ENCODE results near the gene MFNG.

Gene MFNG

GRCh38 chr22:37442537-37442936, 43.6 kb downstream of the MFNG start:
- Mint-ChIP-seq H3K27me3 (peaks cover 1% of the 10 kb centered on the region), H3K4me3 (no peak overlapping the region), H3K36me3 (peaks cover 4% of the 10 kb centered on the region), H3K4me1 (ENCODE audit: low read depth) (peaks cover 1% of the 10 kb centered on the region), H3K9me3 (ENCODE audit: low read depth) (peaks cover 3% of the 10 kb centered on the region), H3K27ac (no peak overlapping the region)

- H3K9me3 Mint-ChIP-seq (ENCODE audit: low read depth), result peaks cover 3% of the 10 kb centered on the region
- H3K4me1 Mint-ChIP-seq (ENCODE audit: low read depth), result peaks cover 1% of the 10 kb centered on the region
- H3K36me3 Mint-ChIP-seq, result peaks cover 4% of the 10 kb centered on the region
- H3K4me3 Mint-ChIP-seq, result no peak overlapping the region
- no peak overlapping the region for H3K27ac Mint-ChIP-seq
- H3K27me3 Mint-ChIP-seq, result peaks cover 1% of the 10 kb centered on the region
Measured at GRCh38 chr22:37442135-37442534, 44.0 kb downstream of the MFNG start.

DNA sequence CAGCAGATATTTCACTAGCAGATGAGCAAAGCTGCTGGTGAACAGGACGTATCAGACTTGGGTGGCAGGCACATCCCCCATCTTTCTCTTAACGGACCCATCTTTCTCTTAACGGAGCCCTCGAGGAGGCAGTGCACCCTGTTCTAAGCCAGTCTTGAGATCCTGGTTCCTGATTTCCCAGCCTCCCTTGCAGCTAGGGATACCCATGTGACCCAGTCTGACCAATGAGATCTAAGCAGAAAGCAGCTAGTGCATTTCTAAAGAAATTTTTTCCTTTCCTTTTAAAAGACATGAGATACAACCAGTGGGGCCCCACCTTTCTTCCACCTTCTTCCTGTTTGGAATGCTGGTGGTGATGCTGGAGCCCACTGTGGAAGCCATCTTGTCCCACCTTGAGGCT, 45.3 kb downstream of the MFNG start:
- Mint-ChIP-seq H3K4me1 (ENCODE audit: low read depth) (peaks cover 1% of the 10 kb centered on the region), H3K27ac (no peak overlapping the region), H3K9me3 (ENCODE audit: low read depth) (peaks cover 3% of the 10 kb centered on the region), H3K36me3 (peaks cover 4% of the 10 kb centered on the region), H3K4me3 (no peak overlapping the region), H3K27me3 (peaks cover 1% of the 10 kb centered on the region)

GRCh38 chr22:37439347-37439746, 46.8 kb downstream of the MFNG start:
- Mint-ChIP-seq H3K27ac (no peak overlapping the region), H3K27me3 (peaks cover 1% of the 10 kb centered on the region), H3K4me3 (no peak overlapping the region), H3K9me3 (ENCODE audit: low read depth) (peaks cover 3% of the 10 kb centered on the region), H3K4me1 (ENCODE audit: low read depth) (peaks cover 1% of the 10 kb centered on the region), H3K36me3 (peaks cover 4% of the 10 kb centered on the region)

DNA sequence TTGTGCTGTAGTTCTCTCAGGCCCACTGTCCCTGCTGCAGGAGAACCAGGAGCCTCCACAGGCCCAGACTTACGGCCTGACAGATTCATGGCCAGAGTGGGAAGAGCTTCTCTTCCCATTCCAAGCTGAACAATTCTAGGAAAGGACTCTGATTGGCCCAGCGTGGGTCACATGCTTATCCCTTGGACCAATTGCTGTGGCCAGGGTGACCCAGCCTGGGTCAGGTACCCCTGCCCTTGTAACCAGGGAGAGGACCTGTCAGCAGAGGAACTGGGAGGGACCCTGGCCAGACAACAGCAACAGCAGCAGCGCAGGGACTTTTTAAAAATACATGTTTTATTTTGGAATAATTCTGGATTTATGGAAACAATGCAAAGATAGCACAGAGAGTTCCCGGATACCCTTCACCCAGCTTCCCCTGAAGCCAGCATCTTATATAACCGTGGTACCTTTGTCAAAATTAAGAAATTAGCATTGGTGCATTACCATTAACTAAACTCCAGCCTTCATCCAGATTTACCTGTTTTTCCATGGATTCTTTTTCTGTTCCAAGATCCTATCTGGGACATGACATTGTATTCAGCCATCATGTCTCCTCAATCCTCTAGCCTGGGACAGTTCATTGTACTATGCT, 50.1 kb downstream of the MFNG start:
- Mint-ChIP-seq H3K36me3 (peaks cover 7% of the 10 kb centered on the region), H3K4me3 (no peak overlapping the region), H3K4me1 (ENCODE audit: low read depth) (peaks cover 11% of the 10 kb centered on the region), H3K9me3 (ENCODE audit: low read depth) (peaks cover 4% of the 10 kb centered on the region), H3K27ac (no peak overlapping the region), H3K27me3 (peaks cover 3% of the 10 kb centered on the region)

GRCh38 chr22:37433786-37434185, 52.4 kb downstream of the MFNG start:
- Mint-ChIP-seq H3K9me3 (ENCODE audit: low read depth) (peaks cover 4% of the 10 kb centered on the region), H3K36me3 (peaks cover 3% of the 10 kb centered on the region), H3K27me3 (peaks cover 17% of the 10 kb centered on the region), H3K4me3 (no peak overlapping the region), H3K4me1 (ENCODE audit: low read depth) (peaks cover 17% of the 10 kb centered on the region), H3K27ac (no peak overlapping the region)

DNA sequence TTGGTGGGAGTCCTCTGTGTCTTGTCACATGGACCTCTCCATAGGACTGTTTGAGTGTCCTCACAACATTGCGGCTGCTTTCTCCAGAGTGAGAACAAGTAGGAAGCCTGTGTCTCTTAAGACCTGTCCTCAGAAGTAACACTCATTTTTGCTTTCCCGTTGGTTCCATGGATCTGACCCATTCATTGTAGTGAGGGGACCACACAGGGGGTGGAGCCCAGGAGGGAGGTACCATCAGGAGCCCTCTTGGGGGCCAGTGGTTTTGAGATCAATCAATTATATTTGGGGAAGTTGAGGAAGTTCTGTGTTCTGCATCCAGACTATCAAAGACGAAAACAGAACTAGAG, 53.5 kb downstream of the MFNG start:
- H3K4me3 Mint-ChIP-seq, result no peak overlapping the region
- peaks cover 3% of the 10 kb centered on the region for H3K36me3 Mint-ChIP-seq
- peaks cover 4% of the 10 kb centered on the region for H3K9me3 Mint-ChIP-seq (ENCODE audit: low read depth)
- no peak overlapping the region for H3K27ac Mint-ChIP-seq
- H3K4me1 Mint-ChIP-seq (ENCODE audit: low read depth), result peaks cover 20% of the 10 kb centered on the region
- peaks cover 20% of the 10 kb centered on the region for H3K27me3 Mint-ChIP-seq

DNA sequence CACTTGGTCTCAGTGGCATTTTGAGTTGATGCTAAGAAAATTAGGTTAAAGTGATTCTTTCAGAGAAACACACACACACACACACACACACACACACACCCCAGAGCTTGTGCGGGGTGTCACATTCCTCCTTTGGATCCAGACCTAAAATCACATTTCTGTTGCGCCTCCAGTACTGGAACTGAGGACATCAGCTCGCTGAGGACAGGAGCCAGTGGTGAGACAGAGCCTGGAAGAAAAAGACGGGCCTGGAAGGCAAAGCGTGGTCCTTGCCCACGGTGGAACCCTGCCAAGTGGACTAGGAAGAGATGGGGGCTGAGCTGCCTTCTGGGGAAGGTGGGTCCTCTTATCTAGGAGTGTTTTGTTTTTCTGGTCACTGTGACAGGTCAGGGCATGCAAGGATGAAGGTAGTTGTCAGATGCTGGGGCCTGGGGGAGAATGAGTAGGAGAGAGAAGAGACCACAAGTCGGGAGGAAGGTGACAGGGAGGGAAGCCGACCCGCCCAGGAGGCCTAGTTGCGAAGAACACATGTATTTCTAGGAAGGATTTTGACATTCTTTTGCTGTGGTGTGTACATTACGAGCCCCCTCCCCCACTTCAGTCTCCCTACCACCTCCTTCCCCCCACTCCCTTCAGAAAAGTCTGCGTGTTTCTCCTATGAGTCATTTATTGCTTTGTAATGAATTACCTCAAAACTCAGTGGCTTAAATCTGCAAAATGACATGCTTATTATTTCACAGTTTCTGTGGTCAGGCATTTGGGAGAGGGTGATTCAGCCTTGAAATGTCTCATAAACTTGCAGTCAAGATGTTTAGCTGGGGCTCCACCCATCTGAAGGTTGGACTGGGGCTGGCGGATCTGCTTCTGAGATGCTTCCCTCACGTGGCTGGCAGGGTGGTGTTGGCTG, 54.1 kb downstream of the MFNG start:
- Mint-ChIP-seq H3K9me3 (ENCODE audit: low read depth) (peaks cover 4% of the 10 kb centered on the region), H3K36me3 (peaks cover 3% of the 10 kb centered on the region), H3K4me1 (ENCODE audit: low read depth) (peaks cover 21% of the 10 kb centered on the region), H3K27ac (no peak overlapping the region), H3K27me3 (peaks cover 20% of the 10 kb centered on the region), H3K4me3 (no peak overlapping the region)

GRCh38 chr22:37431366-37431765, 54.8 kb downstream of the MFNG start:
- Mint-ChIP-seq H3K27me3 (peaks cover 20% of the 10 kb centered on the region), H3K27ac (no peak overlapping the region), H3K36me3 (peaks cover 3% of the 10 kb centered on the region), H3K4me1 (ENCODE audit: low read depth) (peaks cover 24% of the 10 kb centered on the region), H3K4me3 (no peak overlapping the region), H3K9me3 (ENCODE audit: low read depth) (peaks cover 4% of the 10 kb centered on the region)

GRCh38 chr22:37430941-37431340, 55.2 kb downstream of the MFNG start:
- no peak overlapping the region for H3K4me3 Mint-ChIP-seq
- H3K36me3 Mint-ChIP-seq, result peaks cover 3% of the 10 kb centered on the region
- peaks cover 23% of the 10 kb centered on the region for H3K27me3 Mint-ChIP-seq
- peaks cover 26% of the 10 kb centered on the region for H3K4me1 Mint-ChIP-seq (ENCODE audit: low read depth)
- peaks cover 4% of the 10 kb centered on the region for H3K9me3 Mint-ChIP-seq (ENCODE audit: low read depth)
- H3K27ac Mint-ChIP-seq, result no peak overlapping the region

- Mint-ChIP-seq H3K36me3 (peaks cover 3% of the 10 kb centered on the region), H3K27me3 (peaks cover 24% of the 10 kb centered on the region), H3K9me3 (ENCODE audit: low read depth) (peaks cover 4% of the 10 kb centered on the region), H3K27ac (no peak overlapping the region), H3K4me1 (ENCODE audit: low read depth) (peaks cover 26% of the 10 kb centered on the region), H3K4me3 (peak overlapping the region; percentile 48)
Measured at GRCh38 chr22:37428649-37429586, 57.3 kb downstream of the MFNG start.

DNA sequence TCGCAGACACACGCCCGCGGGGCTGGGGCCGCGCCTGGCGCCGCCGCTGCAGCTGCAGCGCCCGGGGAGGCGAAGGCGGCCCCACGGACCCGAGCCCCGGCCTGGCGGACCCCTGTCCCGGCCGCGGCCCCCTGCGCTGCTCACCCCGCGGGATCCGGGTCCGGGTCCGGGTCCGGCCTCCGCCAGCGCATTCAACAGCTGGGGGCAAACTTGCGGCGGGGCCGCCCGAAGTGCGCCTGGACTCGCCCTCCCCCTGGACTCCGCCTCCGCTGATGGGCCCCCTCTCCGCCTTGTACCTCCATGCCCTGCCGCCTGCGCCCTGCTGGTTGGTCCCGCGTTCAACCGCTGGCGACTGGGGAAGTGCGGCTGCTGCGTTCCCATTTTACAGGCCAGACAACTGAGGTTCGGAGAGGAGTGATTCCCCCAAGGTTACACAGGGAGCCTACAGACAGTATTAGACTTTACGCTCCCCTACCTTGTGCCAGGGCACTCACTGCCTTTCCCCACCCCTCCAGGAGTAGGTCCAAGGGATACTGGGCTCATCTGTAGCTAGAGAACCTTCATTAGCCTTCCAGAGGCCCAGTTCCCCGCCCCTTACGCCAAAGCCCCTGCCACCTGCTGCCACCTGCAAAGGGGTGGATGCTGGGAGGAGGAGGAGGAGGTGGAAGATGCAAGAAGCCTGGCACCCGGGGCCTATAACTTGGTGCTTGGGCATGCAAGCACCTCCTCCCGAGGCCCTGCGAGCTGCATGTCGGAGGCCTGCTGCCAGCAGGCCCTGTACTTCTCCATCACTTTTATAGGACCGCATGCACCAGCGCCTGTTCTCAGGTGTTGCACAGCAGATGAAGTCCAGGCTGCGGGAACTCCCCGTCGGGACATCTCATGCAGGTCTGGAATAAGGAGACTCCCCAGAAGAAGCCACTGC, 58.2 kb downstream of the MFNG start:
- Mint-ChIP-seq H3K36me3 (peaks cover 3% of the 10 kb centered on the region), H3K27ac (no peak overlapping the region), H3K4me3 (peak overlapping the region; percentile 65), H3K4me1 (ENCODE audit: low read depth) (peaks cover 26% of the 10 kb centered on the region), H3K27me3 (peaks cover 24% of the 10 kb centered on the region), H3K9me3 (ENCODE audit: low read depth) (peaks cover 4% of the 10 kb centered on the region)

DNA sequence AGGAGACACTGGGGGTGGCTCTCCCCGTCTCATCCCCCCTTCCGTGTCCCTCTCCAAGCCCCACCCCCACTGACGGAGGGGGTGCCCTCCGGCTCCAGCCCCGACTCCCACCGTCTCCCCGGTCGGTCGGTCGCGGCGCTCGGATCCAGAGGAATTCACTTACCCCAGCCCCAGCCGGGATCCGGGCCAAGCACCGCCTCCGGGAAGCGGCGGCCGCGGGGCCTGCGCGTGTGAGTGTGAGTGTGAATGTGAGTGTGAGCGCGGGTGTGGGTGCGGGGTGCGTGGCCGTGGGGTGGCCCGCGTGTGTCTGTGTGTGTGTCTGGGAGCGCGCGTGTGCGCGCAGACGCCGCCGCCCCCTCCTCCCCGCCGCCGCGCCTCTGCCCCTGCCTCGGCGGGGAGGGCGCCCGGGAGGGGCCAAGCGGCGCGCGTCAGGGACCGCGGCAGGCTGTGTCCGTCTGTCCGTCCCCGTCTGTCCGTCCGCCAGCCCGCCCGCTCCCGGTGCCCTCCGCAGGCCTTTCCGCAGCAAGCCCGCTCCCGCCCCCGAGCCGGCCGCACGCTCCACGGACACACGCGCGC, 59.0 kb downstream of the MFNG start, which contains the start of gene ELFN2:
Gene ELFN2 (minus strand): TSS at position 345 of the 576 bp plus-strand sequence. CDS start 51,945 bp downstream, outside the sequence.
- no peak within 1 kb of the TSS for H3K27ac Mint-ChIP-seq
- H3K4me3 Mint-ChIP-seq, result peak within 1 kb of the TSS; percentile 72
- H3K27me3 Mint-ChIP-seq, result peaks cover 24% of the 10 kb centered on the region

More for the DNA sequence above, 59.0 kb downstream of the MFNG start, which contains the start of gene ELFN2:
- no peaks in the 10 kb centered on the region for H3K36me3 Mint-ChIP-seq
- peaks cover 21% of the 10 kb centered on the region for H3K4me1 Mint-ChIP-seq (ENCODE audit: low read depth)
- H3K9me3 Mint-ChIP-seq (ENCODE audit: low read depth), result no peaks in the 10 kb centered on the region
